Measurements from ENCODE around the gene ALKBH3.
A peak's percentile ranks its signal among the peaks of the same experiment; 100 is the strongest.

Gene ALKBH3

DNA sequence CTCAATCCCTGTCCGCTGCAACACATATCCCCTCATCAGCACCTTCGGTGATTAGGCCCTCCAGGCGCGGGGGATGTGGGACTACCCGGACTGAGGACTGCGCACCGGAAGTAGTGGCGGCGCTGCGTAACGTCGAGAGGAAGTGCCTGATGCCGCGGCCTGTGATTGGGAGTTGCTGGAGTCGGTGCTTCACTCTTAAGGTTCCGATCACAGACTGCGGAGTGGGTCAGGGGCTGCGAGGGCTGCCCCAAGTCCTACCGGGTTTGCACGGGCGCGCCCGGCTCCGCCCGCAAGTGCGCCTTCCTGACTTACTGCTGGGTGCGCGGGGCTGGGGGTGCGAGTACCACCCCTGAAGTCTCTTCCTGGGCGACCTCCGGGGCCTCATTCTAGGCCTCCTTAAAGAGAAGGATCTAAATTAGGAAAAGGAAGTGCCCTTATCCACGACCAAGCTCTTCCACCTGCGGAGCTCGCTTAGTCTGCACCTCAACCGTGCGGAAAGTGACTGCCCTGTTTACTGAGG, at the start of gene ALKBH3:
ALKBH3 (plus strand) TSS at position 192 of the 520 bp plus-strand sequence. CDS start 1,822 bp downstream, outside the sequence.
- peak; percentile 89 to 93 for DNase-seq

DNA sequence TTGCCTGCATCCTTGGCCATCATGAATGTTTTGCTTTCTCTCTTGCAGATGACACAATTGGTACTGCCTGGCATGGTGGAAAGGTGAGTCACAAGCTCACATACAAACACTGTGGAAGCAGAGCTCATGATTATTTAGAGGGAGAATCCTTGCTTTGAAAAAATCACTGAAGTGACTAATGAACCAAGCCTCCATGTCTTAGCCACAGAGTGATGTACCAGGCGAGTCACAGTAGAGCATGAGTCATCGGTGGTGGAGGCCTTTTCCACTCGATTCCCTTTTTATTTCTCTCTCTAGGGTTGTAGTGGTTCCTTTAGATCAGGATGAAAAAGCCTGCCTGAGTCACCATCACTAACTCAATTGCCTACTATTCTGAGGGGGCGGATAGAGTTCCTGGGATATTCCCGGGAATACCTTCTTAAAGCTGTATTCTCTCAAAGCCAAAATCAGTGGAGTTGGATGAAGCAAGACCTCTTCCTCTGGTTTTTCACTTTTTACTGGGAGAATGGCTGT, 49.6 kb upstream of the ALKBH3 start:
- no peak for DNase-seq

DNA sequence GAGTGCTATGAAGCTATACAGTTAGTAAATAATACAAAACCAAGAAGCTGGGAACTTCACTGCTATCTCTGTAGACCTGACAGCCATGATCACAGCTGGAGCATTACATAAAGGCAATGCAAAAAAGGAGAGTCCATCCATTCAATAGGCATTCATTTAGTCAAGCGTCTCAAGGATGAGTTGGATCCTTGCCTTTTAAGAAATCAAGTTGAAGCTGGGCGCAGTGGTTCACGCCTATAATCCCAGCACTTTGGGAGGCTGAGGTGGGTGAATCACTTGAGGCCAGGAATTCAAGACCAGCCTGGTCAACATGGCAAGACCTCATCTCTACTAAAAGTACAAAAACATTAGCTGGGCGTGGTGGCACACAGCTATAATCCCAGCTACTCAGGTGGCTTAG, 48.1 kb upstream of the ALKBH3 start:
- DNase-seq, result no peak

DNA sequence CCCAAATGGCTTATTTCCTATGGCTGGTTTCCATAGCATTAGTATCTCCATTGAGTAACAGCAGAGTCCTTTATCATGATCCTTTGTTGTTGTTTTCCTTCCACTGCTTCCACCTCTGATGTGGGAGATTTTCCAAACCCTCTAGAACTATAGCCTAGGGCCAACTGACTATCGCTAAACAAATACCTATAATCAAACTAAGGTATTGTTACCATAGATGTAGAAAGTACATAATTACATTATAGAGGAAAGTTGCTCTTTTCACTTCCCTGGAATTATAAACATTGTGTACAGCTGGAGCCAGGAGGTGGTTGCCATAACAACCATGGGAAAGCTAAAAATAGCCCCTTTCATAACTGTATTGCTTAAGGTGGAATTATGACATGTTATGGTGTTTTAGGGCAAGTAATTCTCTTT, 47.0 kb upstream of the ALKBH3 start:
- no peak for DNase-seq

DNA sequence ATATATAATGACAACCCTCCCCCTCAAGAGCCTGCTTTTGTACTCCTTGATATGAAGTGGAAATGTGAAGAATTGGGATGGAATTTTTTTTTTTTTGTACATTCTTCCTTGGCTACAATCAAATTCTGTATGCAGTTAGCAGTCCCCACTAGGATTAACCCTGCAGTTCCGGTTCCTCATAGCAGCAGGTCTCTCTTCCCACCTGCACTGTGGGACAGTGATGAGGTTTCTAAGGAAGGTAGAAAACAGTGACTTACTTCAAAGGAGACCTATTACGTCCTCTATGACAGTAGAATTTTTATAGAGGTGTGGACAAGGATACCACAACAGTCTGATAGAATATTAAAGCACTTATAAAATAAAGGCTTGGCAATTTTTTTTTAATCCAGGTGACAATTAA, 46.3 kb upstream of the ALKBH3 start:
- DNase-seq, result no peak

DNA sequence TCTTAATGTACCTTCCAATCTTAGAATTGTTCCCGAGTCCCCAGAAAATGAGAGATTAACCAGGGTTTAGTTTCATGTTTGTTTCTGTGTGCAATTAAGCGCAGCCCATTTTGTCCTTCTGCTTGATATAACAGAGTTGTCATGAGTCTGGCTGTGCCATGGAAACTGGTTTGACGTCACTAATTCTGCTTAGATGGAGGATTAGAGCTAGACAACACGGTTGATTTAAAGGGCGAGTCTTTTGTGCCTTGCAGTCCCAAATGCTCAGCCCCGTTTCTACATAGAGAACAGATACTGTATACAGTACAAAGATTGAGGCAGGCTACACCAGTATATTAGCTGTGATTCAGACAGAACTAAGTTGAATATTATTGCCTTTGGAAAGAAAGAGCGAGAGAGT, 45.5 kb upstream of the ALKBH3 start:
- no peak for DNase-seq

DNA sequence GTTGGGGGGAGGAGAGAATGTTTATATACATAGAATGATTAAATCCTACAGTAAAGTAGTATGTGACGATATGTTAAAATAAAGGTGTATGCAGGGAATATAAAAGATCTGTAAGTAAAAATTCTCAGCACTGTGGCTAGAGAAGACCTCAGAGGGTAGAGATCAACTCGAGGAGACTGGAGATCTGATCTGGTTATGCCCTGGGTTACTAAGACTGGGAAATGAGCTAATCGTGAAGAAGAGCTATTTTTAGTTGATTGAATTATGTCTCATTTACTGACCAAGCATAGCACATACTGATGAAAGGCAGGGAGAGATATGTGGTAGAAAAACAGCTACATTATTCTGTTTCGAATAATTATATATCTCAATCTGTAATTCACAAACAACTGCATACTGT, 42.8 kb upstream of the ALKBH3 start:
- DNase-seq, result no peak

DNA sequence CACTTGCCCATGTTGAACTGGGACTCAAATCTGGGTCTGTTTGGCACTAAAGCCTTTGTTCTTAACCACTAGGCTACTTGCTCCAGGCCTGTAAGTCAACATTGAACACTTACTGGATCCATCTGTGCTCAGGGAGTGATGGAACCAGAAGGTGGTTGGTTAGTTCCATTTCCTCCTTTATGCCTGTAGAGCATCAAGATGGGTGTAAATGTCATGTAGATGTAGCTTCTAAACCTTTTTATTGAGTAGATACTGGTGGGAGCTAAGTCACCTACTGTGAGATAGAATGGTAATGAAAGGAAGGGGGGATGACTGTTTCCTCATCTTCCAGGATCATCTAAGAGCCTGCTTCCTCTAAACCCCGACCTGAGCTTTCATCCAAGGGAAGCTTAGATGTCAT, 38.6 kb upstream of the ALKBH3 start:
- DNase-seq, result no peak

DNA sequence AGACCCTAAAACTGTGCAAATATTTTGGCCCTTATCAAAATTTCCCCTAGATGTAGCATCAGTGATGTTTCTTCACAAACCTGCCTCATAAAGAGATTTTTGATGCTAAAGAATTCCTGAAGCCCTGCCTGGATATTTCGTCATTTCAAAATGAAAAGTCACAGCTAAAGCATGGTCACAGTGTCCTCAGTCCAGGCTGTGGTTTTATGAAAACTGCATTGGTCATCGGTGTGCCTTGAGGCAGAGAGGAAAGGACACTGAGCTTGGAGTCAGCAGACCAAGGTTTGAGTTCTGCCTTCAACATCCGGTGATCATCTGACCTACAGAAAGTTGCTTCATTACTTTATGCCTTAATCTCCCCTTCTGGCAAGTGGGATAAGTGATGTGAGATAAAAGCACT, 34.8 kb upstream of the ALKBH3 start:
- DNase-seq, result no peak

DNA sequence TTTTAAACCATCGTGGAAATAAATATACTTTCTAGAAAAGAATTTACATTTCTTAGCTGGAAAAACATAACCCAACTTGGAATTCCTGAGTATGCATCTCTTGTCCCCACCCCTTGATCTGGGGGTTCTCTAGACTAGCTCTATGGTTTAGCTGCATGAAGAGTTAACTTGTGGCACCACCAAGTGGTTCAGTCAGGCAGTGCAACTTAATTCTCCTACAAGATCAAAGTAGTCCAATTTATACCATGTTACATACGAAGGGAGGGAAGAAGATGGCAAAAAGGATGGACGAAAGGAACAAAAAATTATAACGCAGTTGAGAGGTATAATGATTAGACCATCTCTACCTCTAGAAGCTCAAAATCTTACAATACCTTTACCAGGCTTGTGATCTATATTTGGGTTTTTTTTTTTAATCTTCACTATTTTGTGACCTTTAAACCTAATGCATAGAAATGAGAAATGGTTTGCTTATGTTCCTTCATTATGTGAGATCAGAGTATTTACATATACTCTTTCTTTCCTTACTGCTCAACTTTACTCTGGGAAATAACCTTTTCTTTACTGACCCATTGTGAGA, 28.5 kb upstream of the ALKBH3 start:
- DNase-seq, result peak; percentile 45 to 62

DNA sequence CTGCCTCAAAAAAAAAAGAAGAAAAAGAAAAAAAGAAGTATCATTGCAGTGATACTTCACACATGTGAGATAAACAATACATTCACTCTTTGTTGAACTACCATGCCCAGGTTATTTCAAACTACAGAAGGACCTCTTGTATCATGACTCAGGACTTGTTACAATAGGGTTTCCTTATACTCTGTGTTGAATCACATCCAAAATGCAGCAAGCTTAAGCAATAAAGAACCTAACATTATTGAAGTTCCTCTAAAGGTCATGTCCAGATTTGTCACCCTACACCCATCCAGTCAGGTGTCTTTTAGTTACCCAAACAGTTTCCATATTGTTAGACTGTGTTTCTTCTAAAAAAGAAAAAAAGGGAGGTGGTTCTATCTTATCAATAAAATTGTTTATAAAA, 26.9 kb upstream of the ALKBH3 start:
- no peak for DNase-seq

DNA sequence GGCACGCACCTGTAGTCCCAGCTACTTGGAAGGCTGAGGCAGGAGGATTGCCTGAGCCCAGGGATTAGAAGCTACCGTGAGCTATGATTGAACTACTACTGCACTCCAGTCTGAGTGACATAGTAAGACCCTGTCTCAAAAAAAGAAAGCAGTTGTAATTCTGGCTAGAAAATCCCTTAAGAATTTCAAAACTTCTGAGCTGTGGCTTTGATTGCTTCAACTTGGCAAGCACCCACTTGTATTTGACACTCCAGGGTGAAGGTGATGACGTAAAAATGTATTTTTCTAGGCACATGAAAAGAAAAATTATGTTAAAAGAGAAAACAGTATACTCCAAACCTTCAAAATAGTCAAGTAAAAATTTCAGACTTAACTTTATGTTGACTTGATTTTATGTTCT, 23.6 kb upstream of the ALKBH3 start:
- no peak for DNase-seq

DNA sequence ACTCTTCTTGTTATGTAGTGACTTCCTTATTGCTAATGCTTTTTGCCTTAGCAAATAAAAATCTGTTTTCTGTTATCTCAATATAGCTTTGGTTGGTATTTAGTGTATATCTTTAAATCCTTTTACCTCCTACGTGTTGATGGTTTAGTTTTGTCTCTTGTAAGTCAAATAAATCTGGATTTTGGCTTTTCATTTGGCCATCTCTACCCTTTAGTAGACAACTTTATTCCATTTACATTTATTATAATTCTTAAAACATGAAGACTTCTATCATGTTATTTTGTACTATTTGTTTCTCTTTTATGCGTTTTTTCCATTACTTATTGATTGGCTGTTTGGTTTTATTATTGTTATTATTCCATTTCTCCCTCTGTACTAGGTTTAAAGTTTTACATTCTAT, 19.5 kb upstream of the ALKBH3 start:
- DNase-seq, result no peak

DNA sequence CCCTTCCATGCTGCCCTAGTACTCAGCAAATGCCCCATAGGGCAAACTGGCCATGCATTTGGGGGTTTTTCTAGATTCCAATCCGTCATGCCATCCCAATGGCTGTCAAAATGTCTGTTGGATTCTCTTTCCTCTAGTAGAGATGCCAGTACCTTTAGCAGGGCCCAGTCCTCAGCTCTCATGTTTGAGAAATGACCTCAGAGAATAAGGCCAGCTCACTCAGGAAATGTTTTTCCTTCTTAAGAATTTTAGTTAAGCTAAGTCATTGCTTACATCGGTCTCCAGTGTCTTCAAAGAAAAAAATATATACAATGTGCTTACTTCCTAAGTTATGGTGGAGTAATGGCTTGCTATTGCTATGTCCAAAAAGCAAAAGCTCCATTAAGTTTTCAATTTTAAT, 14.1 kb upstream of the ALKBH3 start:
- no peak for DNase-seq

DNA sequence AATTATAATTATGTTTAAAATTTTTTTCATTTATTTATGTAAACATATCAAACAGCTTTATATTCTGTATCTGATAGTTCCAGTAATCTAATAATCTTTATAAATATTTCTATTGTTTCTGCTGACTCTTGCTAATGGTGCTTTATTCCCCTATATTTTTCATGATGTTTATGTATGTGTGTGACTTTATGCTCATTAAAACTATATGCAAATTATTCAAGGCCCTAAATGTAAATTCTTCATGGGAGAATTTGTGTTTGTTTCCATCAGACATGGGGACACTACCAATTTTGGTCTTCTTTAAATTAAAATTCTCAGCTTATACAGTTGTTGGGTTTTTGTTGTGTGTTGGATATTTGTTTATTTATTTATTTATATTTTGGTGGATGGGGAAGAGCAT, 13.7 kb upstream of the ALKBH3 start:
- no peak for DNase-seq

DNA sequence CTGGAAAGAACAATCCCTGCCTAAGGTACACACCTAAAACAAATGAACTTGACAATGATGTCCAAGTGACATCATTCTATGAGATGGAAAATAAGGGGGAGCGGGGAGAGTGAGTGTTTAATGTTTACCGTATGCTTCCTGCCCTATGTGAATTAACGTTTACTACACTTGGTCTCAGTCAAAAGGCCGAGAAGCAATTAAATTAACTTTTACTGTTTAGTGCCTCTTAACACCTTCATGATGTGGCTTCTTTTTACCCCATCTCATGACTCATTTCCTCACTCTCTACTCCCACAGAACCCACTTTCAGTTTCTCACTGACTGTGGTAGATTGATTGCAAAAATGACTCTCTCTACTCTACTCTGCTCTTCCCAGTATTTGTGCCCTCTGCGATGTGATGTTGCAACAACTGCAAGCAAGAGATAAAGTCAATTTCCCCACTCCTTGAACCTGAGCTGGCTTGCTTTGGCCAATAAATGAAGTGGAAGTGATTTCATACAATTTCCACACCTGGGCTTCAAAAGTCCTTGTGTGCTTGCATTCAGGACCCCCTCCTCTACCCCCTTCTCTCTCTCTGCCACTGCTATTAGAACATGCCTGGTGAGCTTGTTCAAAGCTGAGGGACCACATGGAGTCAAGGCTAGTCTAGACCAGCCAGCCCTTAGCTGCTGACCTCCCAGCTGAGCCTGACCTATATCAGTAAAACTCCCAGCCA, 11.6 kb upstream of the ALKBH3 start:
- DNase-seq, result peak; percentile 24 to 71

DNA sequence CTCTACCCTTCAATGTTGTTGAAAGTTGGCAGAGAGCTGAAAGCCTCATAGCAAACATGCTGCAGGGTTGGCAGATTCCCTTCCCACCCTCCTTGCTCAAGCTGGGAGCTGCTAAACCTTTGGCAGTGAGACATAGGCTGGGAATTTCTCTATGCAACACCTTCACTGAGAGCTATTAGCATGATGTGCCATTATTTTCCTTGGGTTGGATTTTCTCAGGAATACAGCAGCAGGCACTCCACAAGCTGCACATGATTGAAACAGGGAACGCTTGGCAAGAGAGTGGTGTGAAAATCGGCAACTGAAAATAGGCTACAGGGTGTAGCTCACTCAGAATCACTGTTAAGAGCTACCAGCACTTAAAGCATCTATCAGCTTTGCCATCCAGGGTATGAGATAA, 9.6 kb upstream of the ALKBH3 start:
- no peak for DNase-seq

DNA sequence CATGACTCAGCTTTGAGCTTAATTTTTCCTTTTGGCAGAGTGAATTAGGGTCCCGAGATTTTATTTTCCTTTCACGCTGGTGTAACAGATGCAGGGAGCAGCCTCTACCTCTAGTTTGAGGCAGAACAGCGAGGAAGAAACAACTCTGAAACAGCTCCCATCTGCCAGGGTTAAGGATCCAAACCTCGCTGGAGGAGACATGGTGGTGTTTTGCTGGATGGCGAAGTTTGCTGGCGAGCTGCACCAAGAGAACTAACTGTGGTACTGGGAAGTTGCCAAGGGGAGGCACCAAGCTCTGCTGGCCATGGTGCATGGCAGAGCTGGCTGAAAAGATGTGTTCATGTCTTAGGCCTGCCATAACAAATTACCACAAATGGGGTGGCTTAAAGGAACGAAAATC, 7.6 kb upstream of the ALKBH3 start:
- DNase-seq, result no peak

DNA sequence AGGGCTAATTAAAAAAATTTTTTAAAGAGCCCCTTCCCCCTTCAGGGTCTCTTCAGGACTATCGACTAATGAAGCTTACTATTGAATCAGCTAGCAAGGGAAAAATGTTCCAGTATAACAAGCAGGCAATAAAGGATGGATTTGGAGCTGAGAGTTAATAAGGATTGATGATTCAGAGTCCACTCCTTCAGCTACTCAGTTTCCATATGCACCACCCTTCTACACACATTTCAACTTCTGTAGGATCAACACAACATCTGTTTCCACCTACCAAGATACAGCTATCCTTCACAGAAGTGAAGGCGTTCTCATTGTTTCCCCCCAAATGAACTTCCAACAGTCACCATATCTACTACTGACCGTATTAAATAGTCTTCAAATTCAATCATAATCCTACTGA, 6.6 kb upstream of the ALKBH3 start:
- DNase-seq, result no peak

DNA sequence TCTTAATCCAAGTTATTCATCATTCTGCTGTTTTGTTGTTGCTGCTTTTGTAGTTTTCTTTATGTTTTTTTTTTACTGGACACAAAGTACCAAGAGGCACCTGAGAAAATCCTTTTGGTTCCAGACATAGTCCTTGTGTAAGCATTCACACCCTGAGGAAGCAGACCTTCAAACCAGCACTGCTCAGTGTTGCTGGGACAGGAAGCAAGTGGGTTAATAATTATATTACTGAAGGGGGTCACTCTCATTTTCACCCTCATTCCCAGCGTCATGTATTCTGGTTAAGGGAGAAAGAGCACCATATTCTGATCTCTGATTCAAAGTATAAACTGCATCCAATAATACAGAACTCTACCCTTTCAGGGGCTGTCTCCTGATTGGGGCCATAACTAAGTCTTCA, 5.9 kb upstream of the ALKBH3 start:
- DNase-seq, result no peak

DNA sequence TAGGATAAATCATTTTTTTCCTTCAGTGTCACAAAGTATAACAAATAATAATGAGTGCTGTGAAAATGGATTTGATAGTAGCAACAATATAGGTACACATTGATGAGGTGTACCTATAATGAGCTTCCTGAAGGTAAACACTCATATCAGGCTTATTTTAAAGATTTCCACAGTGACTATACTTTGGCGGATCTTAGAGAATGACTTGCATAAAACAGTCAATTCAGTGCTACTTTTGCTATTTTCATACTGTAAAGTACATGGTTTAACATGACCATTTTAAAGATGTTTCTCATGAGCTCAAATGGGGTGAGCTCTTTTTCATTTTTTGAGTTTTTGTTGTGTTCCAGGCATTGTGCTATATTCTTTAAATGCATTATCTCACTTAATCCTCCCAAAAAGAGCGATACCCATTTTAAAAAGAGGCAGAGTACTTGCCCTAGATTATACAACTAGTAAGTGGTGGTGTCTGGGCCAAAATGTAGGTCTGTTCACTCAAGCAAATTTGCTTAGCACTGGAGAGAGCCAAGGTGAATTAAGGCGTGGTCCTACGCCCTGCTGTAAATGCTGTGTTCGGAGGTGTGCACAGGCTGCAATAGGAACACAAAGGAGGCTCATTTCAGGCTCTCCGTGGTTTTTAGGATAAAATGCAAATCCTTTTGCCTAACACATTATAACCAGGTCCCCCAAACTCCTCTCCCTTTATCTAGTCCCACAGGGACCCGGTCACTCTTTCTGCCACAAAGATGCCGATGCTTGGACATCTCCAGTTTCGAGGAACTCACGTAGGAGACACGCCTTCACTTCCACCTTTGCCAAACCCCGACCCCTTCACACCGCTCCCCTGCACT, 617 bp upstream of the ALKBH3 start:
- no peak for DNase-seq

DNA sequence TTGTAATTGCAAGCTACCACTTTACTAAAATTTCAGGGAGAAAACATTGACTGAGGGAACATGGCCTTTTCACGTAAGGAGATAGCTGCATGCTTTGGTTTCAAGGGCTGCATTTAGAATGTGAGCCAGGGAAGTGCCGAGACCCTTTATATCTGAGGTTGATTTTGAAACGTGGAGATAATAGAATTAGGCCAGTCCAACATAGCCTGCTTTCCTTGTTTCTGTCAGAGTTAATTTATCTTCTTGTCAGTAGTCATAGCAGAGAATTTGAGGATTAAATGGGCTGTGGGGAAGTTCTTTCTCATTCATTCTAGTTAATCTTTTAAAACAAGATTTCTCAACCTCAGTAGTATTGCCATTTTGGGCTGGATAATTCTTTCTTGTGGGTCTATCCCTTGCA, 12.2 kb downstream of the ALKBH3 start:
- no peak for DNase-seq

DNA sequence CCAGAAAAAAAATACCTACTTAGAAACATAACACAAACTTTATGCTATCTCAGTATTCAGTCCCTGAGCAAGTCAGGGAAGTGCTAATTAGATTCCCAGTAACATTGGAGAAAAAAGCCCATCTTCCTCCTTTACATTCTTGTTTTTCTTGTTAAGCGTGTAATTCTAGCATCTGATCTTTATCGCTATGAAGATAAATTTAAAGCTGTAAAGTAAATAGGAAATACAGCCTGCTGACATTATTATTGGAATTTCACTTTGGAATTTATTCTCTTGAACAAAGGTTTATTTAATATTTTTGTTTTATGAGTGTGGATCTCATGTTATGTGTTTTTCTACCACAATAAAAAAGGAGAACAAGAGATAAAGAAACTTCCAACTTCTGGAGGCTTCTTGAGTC, 13.9 kb downstream of the ALKBH3 start:
- no peak for DNase-seq

DNA sequence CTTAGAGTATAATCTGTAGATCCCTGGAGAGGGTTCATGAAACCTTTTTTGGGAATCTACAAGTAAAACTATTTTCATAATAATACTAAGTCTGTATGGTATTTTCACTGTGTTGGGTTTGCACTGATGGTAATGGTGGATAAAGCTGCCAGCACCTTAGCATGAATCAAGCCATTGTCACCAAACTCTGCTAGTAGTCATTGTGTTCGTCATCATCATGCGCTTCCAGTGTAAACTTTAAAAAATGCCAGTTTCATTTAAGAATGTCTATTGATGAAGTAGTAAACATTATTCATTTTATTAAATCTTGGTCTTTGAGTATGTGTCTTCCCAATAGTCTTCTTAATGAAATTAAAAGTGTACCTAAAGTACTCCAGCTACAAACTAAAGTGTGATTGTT, 15.0 kb downstream of the ALKBH3 start:
- no peak for DNase-seq

Measured in CD4-positive, alpha-beta T cell treated with Interferon alpha-2 for 1 hour (primary cell).